Activated CD8-positive, alpha-beta memory T cell treated with anti-CD3 and anti-CD28 coated beads, Interleukin-2, amount 10 ng/mL, durations not matched to agents 7 days and 5 days (primary cell): ENCODE measurements around the gene VPS33B. TPM values are rescaled to one million over a fixed set of nuclear protein-coding genes. Genes with fewer than 3 reads are reported as not detected.

ENCODE experiments used
- ATAC-seq: fragments of 150-1000 bp; cut with Tn5 transposase; one replicate; pipeline ENCODE4 v1.10.0; 2021; ENCODE audit warnings: moderate library complexity
- CTCF ChIA-PET: fragments of 350-600 bp; sonication (Branson Sonifier 250); formaldehyde crosslinking; loops from one replicate; lab custom pipeline; 2021; ENCODE audit warnings: antibody characterized with exemption; lab: Charles Lee
- DNase-seq: peaks from one replicate; pipeline ENCODE4 v3.0.0-alpha.2; 2020
- H3K27ac Mint-ChIP-seq: one replicate; pipeline ENCODE4 v1.8.0; 2021; ENCODE audit warnings: mild to moderate bottlenecking, mixed read lengths
- H3K27me3 Mint-ChIP-seq: one replicate; pipeline ENCODE4 v1.8.0; 2021; ENCODE audit warnings: mixed read lengths
- H3K36me3 Mint-ChIP-seq: one replicate; pipeline ENCODE4 v1.8.0; 2021; ENCODE audit warnings: mild to moderate bottlenecking, mixed read lengths
- H3K4me1 Mint-ChIP-seq: one replicate; pipeline ENCODE4 v1.8.0; 2021; ENCODE audit warnings: mixed read lengths
- H3K4me3 Mint-ChIP-seq: one replicate; pipeline ENCODE4 v1.8.0; 2021; ENCODE audit warnings: mild to moderate bottlenecking, moderate library complexity, mixed read lengths
- H3K9me3 Mint-ChIP-seq: one replicate; pipeline ENCODE4 v1.8.0; 2022; ENCODE audit warnings: low read depth, mixed read lengths
- total RNA-seq, 2 experiments: library from RNA; stranded (reverse); gene quantifications; one replicate each; pipeline ENCODE4 v1.2.3, GENCODE V29; 2021

The VPS33B gene
- total RNA-seq, 2 experiments from 2014 or later: 19.5 to 24.1 TPM

DNA sequence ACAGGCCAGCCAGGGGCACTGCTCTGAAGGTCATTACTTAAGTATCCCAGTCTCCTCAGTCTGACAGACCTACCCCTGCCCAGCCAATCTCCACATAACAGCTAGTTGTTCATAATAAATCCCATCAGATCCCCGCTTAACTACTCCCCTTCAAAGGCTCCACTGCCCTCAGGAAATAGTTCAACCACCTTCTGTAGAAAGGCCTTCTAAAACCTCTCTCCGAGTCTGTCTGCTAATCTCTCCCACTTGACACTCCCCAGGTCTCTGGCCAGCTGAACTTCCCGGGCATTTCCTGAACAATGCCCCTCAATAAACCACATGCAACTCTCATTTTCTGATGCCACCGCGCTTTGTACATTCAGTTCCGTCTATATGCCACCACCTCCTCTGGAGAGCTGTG, 34.1 kb downstream of the VPS33B start:
- Mint-ChIP-seq H3K36me3 (peaks cover 46% of the 10 kb centered on the region), H3K9me3 (no peaks in the 10 kb centered on the region), H3K4me3 (no peak overlapping the region), H3K27me3 (no peaks in the 10 kb centered on the region), H3K4me1 (peaks cover 64% of the 10 kb centered on the region), H3K27ac (peak overlapping the region; percentile 34)
- DNase-seq (no peak), ATAC-seq (no peak)
- CTCF ChIA-PET: interaction anchor here (0.9 to 2.3 kb wide), 5 partner anchors 9 to 42 kb away, joined by 3 to 15 read pairs (median 4); no protein-coding TSS in a partner anchor

DNA sequence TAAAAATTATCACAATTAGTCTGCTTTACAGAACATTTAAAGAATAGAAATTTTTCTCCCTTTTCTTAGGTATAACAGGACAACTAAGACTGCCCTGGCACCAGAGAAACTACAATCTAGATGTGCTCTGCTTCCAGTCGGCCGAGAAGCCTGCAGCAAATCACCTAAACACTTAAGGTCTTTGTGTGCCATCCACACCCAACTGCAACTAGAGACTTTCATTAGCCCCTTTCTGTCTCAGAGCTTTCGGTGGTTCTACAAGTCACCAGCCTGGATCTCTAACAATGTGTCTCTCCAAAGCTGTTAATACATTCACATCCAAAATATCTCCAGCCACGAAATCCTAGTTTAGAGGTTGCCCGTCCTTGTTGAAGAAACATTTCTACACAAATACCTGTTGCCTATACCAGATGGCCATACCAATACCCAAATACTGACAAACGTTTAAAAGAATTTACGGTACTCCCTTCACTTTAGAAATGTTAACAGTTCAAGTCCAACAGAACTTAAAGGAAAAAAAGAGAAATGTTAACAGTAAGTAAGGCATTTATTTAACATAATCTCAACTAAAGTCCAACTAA, 34.7 kb downstream of the VPS33B start:
- CTCF ChIA-PET: interaction anchor here (0.8 to 2.3 kb wide), 6 partner anchors 9 to 45 kb away, joined by 3 to 15 read pairs (median 4); no protein-coding TSS in a partner anchor

DNA sequence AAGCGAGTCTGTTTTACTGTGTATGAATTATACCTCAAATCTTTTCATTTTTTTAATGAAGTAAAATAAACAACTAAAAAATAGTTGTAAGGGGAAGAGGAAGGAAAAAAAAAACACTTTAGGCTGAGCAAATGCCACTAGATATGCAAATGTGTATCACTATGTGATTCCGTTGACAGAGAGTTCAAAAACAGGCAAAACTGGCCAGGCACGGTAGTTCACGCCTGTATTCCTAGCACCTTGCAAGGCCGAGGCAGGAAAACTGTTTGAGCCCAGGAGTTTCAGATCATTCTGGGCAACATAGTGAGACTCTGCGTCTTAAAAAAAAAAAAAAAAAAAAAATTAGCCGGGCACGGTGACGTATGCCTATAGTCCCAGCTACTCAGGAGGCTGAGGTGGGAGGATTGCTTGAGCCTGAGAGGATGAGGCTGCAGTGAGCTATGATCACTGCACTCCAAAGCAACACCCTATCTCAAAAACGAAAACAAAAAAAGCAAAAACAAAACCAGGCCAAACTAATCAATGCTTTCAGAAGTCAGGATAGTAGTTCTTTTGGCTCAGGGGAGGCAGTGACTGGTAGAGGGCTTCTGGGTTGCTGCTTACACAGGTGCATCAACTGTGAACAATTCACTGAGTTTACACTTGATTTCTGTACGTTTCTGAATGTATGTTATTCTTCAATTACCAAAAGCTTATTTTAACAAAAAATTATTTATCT, 35.4 kb downstream of the VPS33B start:
- Mint-ChIP-seq H3K36me3 (peaks cover 49% of the 10 kb centered on the region), H3K27ac (no peak overlapping the region), H3K27me3 (no peaks in the 10 kb centered on the region), H3K4me1 (peaks cover 63% of the 10 kb centered on the region), H3K4me3 (no peak overlapping the region), H3K9me3 (no peaks in the 10 kb centered on the region)
- ATAC-seq: peak; percentile 50
- DNase-seq: no peak
- CTCF ChIA-PET: interaction anchor here (0.8 to 2.3 kb wide), 7 partner anchors 10 to 46 kb away, joined by 3 to 15 read pairs (median 4); no protein-coding TSS in a partner anchor

More for the DNA sequence above, 34.7 kb downstream of the VPS33B start:
- Mint-ChIP-seq H3K9me3 (no peaks in the 10 kb centered on the region), H3K27me3 (no peaks in the 10 kb centered on the region), H3K27ac (peak overlapping the region; percentile 9), H3K4me1 (peaks cover 64% of the 10 kb centered on the region), H3K4me3 (no peak overlapping the region), H3K36me3 (peaks cover 48% of the 10 kb centered on the region)
- ATAC-seq (no peak), DNase-seq (no peak)

DNA sequence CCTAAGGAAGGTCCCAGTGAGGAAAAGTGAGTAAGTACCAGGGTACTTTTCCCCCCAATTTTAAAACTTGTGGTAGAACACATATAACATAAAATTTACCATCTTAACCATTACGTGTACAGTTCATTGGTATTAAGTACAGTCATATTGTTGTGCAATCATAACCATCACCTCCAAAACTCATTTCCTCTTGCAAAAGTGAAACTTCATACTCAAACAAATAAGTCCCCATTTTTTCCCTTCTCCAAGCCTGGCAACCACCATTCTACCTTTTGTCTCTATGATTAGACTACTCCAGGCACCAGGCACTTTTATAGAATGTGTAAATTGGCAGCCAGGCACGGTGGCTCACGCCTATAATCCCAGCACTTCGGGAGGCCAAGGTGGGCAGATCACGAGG, 40.3 kb downstream of the VPS33B start:
- Mint-ChIP-seq H3K9me3 (no peaks in the 10 kb centered on the region), H3K4me1 (peaks cover 38% of the 10 kb centered on the region), H3K27ac (peak overlapping the region; percentile 34), H3K27me3 (no peaks in the 10 kb centered on the region), H3K4me3 (no peak overlapping the region), H3K36me3 (peaks cover 74% of the 10 kb centered on the region)
- ATAC-seq: peak; percentile 12
- CTCF ChIA-PET: interaction anchor here (1.2 to 1.5 kb wide), 2 partner anchors 11 to 25 kb away, joined by 3 to 4 read pairs; no protein-coding TSS in a partner anchor
- no peak for DNase-seq

DNA sequence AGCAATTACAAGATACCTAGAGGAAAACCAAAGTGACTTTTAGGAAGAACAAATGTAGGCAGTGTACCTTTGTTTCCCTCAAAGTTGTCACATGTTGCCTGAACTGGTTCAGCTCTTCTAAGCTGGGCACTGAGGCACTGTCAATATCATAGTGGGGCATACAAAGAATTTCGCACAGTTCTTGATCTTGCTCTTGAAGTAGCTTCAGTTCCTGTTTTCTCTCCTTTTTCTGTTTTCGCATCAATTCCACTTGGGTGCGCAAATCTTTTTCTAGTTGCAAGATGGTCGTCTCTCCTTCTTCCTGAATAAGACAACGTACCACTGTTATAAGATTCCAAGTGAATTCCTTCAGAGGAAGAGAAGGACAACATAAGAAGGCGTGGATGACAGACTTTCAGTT, 40.7 kb downstream of the VPS33B start:
- Mint-ChIP-seq H3K36me3 (peaks cover 73% of the 10 kb centered on the region), H3K4me3 (no peak overlapping the region), H3K27ac (peak overlapping the region; percentile 4), H3K4me1 (peaks cover 36% of the 10 kb centered on the region), H3K27me3 (no peaks in the 10 kb centered on the region), H3K9me3 (no peaks in the 10 kb centered on the region)
- CTCF ChIA-PET: interaction anchor here (0.5 to 1.3 kb wide), 4 partner anchors 17 to 51 kb away, joined by 3 to 4 read pairs (median 4); no protein-coding TSS in a partner anchor
- no peak for ATAC-seq
- DNase-seq: no peak

DNA sequence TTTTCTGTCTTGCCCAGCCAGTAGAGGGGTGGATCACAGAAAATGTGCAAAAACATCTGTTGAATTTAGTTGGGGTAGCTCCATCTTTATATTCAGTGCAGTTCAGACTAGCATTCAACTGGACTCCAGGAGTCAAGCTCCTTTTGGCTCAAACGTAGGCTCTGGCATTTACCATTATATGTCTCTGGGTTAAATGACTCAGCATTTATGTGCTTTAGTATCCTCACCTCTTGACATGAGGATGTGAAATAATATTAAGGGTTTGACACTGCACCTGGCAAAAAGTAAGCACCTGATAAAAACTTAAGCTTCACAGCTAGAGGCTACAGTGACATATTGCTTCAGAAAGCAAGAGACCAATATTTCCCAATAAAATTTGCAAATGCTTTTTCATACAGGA, 42.8 kb downstream of the VPS33B start:
- H3K36me3 Mint-ChIP-seq: peaks cover 77% of the 10 kb centered on the region
- CTCF ChIA-PET: interaction anchor here (0.9 to 3.6 kb wide), 5 partner anchors 23 to 70 kb away, joined by 3 to 21 read pairs (median 4); no protein-coding TSS in a partner anchor
- H3K9me3 Mint-ChIP-seq: no peaks in the 10 kb centered on the region

DNA sequence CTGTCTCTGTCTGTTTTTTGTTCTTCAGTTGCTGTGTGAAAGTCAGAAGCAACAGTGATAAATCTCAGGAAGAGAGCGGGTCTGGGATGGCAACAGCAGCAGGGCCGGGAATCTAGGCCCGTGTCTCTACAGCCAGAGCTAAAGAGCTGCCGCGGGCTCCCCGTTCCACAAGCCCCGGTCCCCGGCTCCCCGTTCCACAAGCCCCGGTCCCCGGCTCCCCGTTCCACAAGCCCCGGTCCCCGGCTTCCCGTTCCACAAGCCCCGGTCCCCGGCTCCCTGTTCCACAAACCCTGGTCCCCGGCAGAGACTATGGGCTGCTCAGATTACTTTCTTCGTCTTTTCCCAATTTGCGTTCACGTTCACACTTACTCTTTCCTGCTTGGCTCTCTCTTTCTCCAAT, 48.2 kb downstream of the VPS33B start:
- no peak for ATAC-seq
- no peaks in the 10 kb centered on the region for H3K9me3 Mint-ChIP-seq
- no peaks in the 10 kb centered on the region for H3K4me1 Mint-ChIP-seq
- CTCF ChIA-PET: no interaction called here
- no peak overlapping the region for H3K27ac Mint-ChIP-seq
- H3K27me3 Mint-ChIP-seq: no peaks in the 10 kb centered on the region
- H3K4me3 Mint-ChIP-seq: no peak overlapping the region
- peaks cover 63% of the 10 kb centered on the region for H3K36me3 Mint-ChIP-seq
- no peak for DNase-seq

More for the DNA sequence above, 42.8 kb downstream of the VPS33B start:
- peaks cover 27% of the 10 kb centered on the region for H3K4me1 Mint-ChIP-seq
- peak overlapping the region; percentile 45 for H3K27ac Mint-ChIP-seq
- H3K4me3 Mint-ChIP-seq: no peak overlapping the region
- no peak for DNase-seq
- no peaks in the 10 kb centered on the region for H3K27me3 Mint-ChIP-seq
- ATAC-seq: no peak

DNA sequence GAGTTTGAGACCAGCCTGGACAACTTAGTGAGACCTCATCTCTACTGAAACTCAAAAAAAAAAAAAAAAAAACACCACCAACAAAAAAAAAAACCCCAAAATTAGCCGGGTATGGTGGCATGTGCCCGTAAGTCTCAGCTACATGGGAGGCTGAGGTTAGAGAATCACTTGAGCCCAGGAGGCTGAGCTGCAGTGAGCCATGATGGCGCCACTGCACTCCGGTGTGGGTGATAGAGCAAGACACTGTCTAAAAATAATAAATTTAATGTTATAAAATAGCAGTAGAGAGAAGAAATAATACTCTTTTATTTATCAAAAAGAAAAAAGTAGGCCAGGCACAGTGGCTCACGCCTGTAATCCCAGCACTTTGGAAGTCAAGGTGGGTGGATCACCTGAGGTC, 50.3 kb downstream of the VPS33B start:
- Mint-ChIP-seq H3K36me3 (peaks cover 67% of the 10 kb centered on the region), H3K27ac (no peak overlapping the region), H3K27me3 (no peaks in the 10 kb centered on the region), H3K4me3 (no peak overlapping the region), H3K9me3 (no peaks in the 10 kb centered on the region), H3K4me1 (no peaks in the 10 kb centered on the region)
- CTCF ChIA-PET: interaction anchor here (3.1 kb wide), 1 partner anchor 15 kb away, joined by 16 read pairs; no protein-coding TSS in a partner anchor
- DNase-seq: no peak
- no peak for ATAC-seq

DNA sequence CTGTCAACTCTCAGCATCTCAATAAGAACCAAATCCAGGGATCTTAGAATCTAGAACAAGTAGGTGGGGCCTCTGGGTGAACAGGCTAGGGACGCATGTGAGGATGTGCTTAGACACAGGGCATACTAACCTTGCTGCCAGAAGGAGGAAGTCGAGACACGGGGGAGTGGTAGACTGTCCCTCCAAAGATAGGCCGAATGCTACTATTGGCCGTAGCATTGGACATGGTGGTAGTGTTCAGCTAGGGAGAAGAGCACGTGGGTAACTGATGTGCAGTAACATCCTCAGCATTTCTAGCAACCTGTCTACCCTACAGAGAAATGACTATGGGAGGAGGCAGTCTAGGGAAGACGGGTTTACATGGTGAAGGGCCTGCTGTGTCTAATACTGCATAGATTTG, 52.1 kb downstream of the VPS33B start:
- no peak for DNase-seq
- CTCF ChIA-PET: interaction anchor here (3.1 kb wide), 1 partner anchor 13 kb away, joined by 16 read pairs; no protein-coding TSS in a partner anchor
- peaks cover 70% of the 10 kb centered on the region for H3K36me3 Mint-ChIP-seq
- no peak overlapping the region for H3K27ac Mint-ChIP-seq
- H3K27me3 Mint-ChIP-seq: no peaks in the 10 kb centered on the region
- no peaks in the 10 kb centered on the region for H3K9me3 Mint-ChIP-seq
- H3K4me1 Mint-ChIP-seq: peaks cover under 1% of the 10 kb centered on the region
- no peak for ATAC-seq
- H3K4me3 Mint-ChIP-seq: no peak overlapping the region

DNA sequence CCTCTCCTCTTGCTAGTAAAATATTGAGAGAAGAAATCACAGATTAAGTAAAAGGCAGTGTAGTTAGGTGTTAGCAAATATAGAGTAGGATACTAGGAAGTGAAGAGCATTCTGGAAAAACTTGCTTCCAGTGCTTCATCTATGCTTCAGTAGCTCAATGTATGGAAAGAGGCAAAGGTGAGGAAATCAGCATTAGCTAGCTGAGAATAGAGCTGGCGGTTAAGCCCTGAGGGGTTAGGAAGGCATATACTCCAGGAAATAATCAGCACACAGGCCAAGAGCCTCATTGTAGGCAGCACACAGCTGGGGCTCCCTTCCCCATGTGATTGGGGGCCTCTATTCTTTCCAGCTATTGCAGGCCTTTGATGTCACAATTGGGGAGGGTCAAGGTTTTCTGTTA, 54.0 kb downstream of the VPS33B start:
- no peaks in the 10 kb centered on the region for H3K27me3 Mint-ChIP-seq
- no peaks in the 10 kb centered on the region for H3K9me3 Mint-ChIP-seq
- ATAC-seq: no peak
- H3K36me3 Mint-ChIP-seq: peaks cover 65% of the 10 kb centered on the region
- H3K4me1 Mint-ChIP-seq: peaks cover 2% of the 10 kb centered on the region
- H3K4me3 Mint-ChIP-seq: no peak overlapping the region
- CTCF ChIA-PET: interaction anchor here (1.9 kb wide), 1 partner anchor 12 kb away, joined by 9 read pairs; no protein-coding TSS in a partner anchor
- no peak overlapping the region for H3K27ac Mint-ChIP-seq
- DNase-seq: no peak

DNA sequence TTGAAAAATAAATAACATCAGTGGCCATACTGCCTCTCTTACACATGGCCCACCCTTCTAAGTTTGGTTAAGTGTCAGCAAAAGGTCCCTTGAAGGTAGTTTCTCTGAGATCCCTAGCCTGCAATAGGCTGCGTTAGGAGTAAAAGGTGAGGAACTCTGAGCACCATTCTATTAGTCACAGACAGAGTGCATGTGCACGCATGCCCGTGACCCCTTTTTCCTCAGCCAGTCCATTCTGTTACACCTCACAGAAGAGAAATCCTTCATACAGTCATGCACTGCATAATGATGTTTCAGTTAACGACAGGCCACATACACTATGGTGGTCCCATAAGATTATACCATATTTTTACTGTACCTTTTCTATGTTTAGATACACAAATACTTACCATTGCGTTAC, 55.2 kb downstream of the VPS33B start:
- ATAC-seq (no peak), DNase-seq (no peak)
- Mint-ChIP-seq H3K4me1 (peaks cover 2% of the 10 kb centered on the region), H3K27ac (no peak overlapping the region), H3K36me3 (peaks cover 64% of the 10 kb centered on the region), H3K27me3 (no peaks in the 10 kb centered on the region), H3K9me3 (no peaks in the 10 kb centered on the region), H3K4me3 (no peak overlapping the region)
- CTCF ChIA-PET: interaction anchor here (0.5 to 1.9 kb wide), 2 partner anchors 11 to 1194 kb away, joined by 3 to 9 read pairs; no protein-coding TSS in a partner anchor

DNA sequence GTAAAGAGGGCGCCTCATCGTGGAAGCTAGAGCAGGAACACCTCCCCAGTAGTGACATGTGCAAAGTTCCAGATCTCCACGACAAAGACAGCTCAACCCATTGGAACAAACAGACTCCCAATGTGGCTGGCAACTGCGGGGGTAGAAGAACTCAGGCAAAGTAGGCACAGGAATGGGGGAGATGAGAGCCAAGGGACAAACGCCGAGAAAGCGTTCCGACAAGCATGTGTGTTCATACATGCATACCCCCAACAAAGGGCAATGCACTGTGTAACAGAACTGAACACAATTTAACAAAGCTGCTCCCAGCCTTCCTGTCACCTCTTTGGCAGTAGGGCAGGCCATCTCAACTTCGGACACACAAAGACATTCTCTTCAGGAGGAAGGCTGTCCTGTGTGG, 56.1 kb downstream of the VPS33B start:
- Mint-ChIP-seq H3K9me3 (no peaks in the 10 kb centered on the region), H3K27me3 (no peaks in the 10 kb centered on the region), H3K36me3 (peaks cover 73% of the 10 kb centered on the region), H3K27ac (no peak overlapping the region), H3K4me1 (peaks cover 4% of the 10 kb centered on the region), H3K4me3 (no peak overlapping the region)
- no peak for DNase-seq
- CTCF ChIA-PET: interaction anchor here (1.0 to 1.2 kb wide), 2 partner anchors 9 to 12 kb away, joined by 4 to 8 read pairs; no protein-coding TSS in a partner anchor
- ATAC-seq: no peak

DNA sequence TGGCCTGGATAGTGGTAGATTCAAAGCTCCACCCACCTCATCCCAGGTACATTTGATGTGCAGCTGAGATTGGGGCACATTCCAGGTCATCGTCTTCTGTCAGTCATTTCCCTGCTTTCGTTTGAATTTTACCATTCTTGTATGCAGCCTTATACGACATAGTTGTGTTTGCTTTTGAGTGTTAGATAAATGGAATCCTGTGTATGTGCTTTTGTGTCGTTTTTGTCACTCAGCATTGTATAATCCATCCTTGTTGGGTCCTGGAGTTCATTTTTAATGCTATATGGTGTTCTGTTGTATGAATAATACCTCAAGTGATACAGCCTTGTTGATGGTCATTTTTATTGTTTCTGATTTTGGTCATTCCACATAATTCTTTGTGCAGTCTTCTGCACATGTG, 60.4 kb downstream of the VPS33B start:
- Mint-ChIP-seq H3K36me3 (peaks cover 50% of the 10 kb centered on the region), H3K4me3 (no peak overlapping the region), H3K9me3 (no peaks in the 10 kb centered on the region), H3K4me1 (peaks cover 10% of the 10 kb centered on the region), H3K27ac (peak overlapping the region; percentile 25), H3K27me3 (no peaks in the 10 kb centered on the region)
- ATAC-seq (no peak), DNase-seq (no peak)
- CTCF ChIA-PET: interaction anchor here (1.7 to 2.2 kb wide), 2 partner anchors 27 to 71 kb away, joined by 5 read pairs; partner anchors contain the start of gene UNC45A
